ENCODE measurements around the gene WFIKKN1. TPM values are rescaled to one million over a fixed set of nuclear protein-coding genes. Genes with fewer than 3 reads are reported as not detected.

Gene WFIKKN1
- polyA plus RNA-seq, 3 donors, result 0.76 TPM; not detected in 2

DNA sequence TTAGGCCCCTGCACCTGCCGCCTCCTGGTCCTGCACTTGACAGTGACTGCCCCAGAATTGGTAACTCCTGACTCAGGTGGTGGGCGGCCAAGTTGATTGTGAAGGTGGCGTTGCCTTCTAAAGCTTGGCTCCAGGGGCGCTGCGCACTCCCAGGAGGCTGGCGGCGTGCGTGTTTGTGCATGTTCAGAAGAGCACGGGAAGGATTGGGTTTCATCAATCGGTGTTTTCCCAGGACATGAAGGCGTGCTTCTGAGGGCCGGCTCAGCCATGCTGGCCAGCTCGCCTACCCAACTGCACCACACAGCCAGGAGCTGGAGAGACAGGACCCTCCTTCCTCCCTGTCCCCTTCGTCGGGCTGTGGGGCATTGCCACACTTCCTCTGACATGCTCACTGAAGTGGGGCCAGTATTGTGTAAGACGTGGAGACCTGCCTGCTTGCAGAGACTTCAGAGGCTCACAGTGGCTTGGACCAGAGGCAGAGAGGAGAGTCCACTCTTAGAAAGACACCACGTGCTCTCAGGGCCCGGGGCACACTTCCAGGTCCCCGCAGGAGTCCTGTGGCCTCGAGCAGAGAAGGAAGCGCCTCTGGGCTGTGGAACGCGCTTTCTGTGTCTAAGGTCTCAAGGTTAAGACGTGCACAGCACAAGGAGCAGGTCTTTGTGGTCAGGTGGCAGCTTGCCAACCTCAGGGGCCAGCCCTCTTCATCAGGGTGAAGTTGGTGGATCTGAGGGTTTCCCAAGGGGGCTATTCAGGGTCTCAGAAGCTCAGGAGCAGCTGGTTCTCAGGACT, 38.1 kb upstream of the WFIKKN1 start:
- H3K4me1 Mint-ChIP-seq, result peaks cover 70% of the 10 kb centered on the region
- Histone ChIP-seq H3K27ac (ENCODE audit: low read depth in 1 of 2, low read length in 2 of 2) (peak overlapping the region; percentile 81 to 83), H4K20me1 (ENCODE audit: insufficient read depth, low read length) (peaks cover 47% of the 10 kb centered on the region), H3K4me2 (replicated peaks; ENCODE audit: extremely low read depth, low read length, poor library complexity, severe bottlenecking) (peak overlapping the region; percentile 87), H2AFZ (ENCODE audit: insufficient read depth, low read depth, low read length, poor library complexity, severe bottlenecking) (peak overlapping the region; percentile 29), H3K27me3 (ENCODE audit: control insufficient read depth in 2 of 2, insufficient read depth in 2 of 2, low read length in 2 of 2) (no peaks in the 10 kb centered on the region), H3K4me3 (replicated peaks in 1 of 3; ENCODE audit: low read depth in 2 of 3, low read length in 3 of 3) (peak overlapping the region in 2 of 3 experiments; percentile 17 to 92), H3K79me2 (ENCODE audit: insufficient read depth, low read length) (peaks cover 84% of the 10 kb centered on the region), H3K9ac (ENCODE audit: insufficient read depth, low read length, poor library complexity, severe bottlenecking) (peak overlapping the region; percentile 30), H3K4me1 (ENCODE audit: control insufficient read depth in 1 of 2, insufficient read depth in 2 of 2, low read length in 2 of 2) (peaks cover 70 to 78% of the 10 kb centered on the region in 2 donors), H3K36me3 (replicated peaks in 1 of 2; ENCODE audit: control insufficient read depth in 1 of 2, insufficient read depth in 2 of 2, low read length in 2 of 2) (peaks cover 0 to 7% of the 10 kb centered on the region in 2 donors), H3K9me3 (replicated peaks in 1 of 2; ENCODE audit: control insufficient read depth in 1 of 2, insufficient read depth in 1 of 2, low read length in 2 of 2) (no peaks in the 10 kb centered on the region)
- H3K27ac Mint-ChIP-seq, result peak overlapping the region; percentile 82 to 96 (median 93)
- intact Hi-C loops (cut with micrococcal nuclease), result no loop called here
- peak overlapping the region; percentile 87 to 95 for H3K4me3 Mint-ChIP-seq
- peaks cover 0 to 3% (median 0%) of the 10 kb centered on the region in 7 donors for H3K9me3 Mint-ChIP-seq
- WGBS (ENCODE audit: insufficient coverage), result 22% methylated on average over 21 of the region's 24 CpGs
- TF ChIP-seq, protein P1, sequence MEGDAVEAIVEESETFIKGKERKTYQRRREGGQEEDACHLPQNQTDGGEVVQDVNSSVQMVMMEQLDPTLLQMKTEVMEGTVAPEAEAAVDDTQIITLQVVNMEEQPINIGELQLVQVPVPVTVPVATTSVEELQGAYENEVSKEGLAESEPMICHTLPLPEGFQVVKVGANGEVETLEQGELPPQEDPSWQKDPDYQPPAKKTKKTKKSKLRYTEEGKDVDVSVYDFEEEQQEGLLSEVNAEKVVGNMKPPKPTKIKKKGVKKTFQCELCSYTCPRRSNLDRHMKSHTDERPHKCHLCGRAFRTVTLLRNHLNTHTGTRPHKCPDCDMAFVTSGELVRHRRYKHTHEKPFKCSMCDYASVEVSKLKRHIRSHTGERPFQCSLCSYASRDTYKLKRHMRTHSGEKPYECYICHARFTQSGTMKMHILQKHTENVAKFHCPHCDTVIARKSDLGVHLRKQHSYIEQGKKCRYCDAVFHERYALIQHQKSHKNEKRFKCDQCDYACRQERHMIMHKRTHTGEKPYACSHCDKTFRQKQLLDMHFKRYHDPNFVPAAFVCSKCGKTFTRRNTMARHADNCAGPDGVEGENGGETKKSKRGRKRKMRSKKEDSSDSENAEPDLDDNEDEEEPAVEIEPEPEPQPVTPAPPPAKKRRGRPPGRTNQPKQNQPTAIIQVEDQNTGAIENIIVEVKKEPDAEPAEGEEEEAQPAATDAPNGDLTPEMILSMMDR (IDR thresholded peaks at IDR 0.05), result peak; percentile 22
- peaks cover 17 to 24% of the 10 kb centered on the region in 2 donors for H3K36me3 Mint-ChIP-seq
- H3K27me3 Mint-ChIP-seq (ENCODE audit: low read depth in 3 of 3), result peaks cover 0 to 2% (median 0%) of the 10 kb centered on the region in 3 donors
- DNase-seq, result peak; percentile 80 to 91 (median 83)

DNA sequence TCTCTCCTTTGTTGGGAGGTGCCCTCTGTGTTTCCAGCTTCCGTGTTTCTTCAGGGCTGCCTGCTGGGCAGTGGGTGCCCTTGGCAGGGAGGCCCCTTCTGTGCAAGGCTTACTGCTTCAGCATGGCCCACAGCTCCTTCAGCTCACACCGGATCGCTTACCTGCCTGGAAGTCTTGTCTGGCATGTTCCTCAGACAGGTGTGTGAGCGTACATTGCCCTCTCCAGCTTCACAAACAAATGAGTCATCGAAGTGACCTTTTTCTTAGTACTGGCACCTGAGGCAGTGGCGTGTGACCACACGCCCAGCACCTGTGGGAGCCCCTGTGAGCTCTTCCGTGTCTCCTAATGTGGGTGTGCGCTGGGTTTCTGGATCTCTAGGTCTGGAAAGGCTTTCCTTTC, 37.4 kb upstream of the WFIKKN1 start:
- no peaks in the 10 kb centered on the region for H3K27me3 ChIP-seq (ENCODE audit: control insufficient read depth in 2 of 2, insufficient read depth in 2 of 2, low read length in 2 of 2)
- peak overlapping the region in 1 of 3 experiments; percentile 92 for H3K4me3 ChIP-seq (replicated peaks in 1 of 3; ENCODE audit: low read depth in 2 of 3, low read length in 3 of 3)
- H3K9me3 ChIP-seq (replicated peaks in 1 of 2; ENCODE audit: control insufficient read depth in 1 of 2, insufficient read depth in 1 of 2, low read length in 2 of 2), result no peaks in the 10 kb centered on the region
- H4K20me1 ChIP-seq (ENCODE audit: insufficient read depth, low read length), result peaks cover 49% of the 10 kb centered on the region
- Mint-ChIP-seq H3K9me3 (peaks cover 0 to 2% (median 0%) of the 10 kb centered on the region in 7 donors), H3K4me3 (peak overlapping the region; percentile 87 to 95), H3K27ac (peak overlapping the region; percentile 82 to 96 (median 93)), H3K36me3 (peaks cover 17 to 26% of the 10 kb centered on the region in 2 donors), H3K27me3 (ENCODE audit: low read depth in 3 of 3) (peaks cover 0 to 2% (median 0%) of the 10 kb centered on the region in 3 donors), H3K4me1 (peaks cover 63% of the 10 kb centered on the region)
- TF ChIP-seq, protein P1 (IDR thresholded peaks at IDR 0.05), result no peak
- DNase-seq, result peak in 1 of 3 donors; percentile 2
- H3K27ac ChIP-seq (ENCODE audit: low read depth in 1 of 2, low read length in 2 of 2), result peak overlapping the region; percentile 81 to 83
- H3K36me3 ChIP-seq (replicated peaks in 1 of 2; ENCODE audit: control insufficient read depth in 1 of 2, insufficient read depth in 2 of 2, low read length in 2 of 2), result peaks cover 0 to 7% of the 10 kb centered on the region in 2 donors
- peaks cover 63 to 72% of the 10 kb centered on the region in 2 donors for H3K4me1 ChIP-seq (ENCODE audit: control insufficient read depth in 1 of 2, insufficient read depth in 2 of 2, low read length in 2 of 2)
- peaks cover 80% of the 10 kb centered on the region for H3K79me2 ChIP-seq (ENCODE audit: insufficient read depth, low read length)
- H3K9ac ChIP-seq (ENCODE audit: insufficient read depth, low read length, poor library complexity, severe bottlenecking), result peak overlapping the region; percentile 30
- H2AFZ ChIP-seq (ENCODE audit: insufficient read depth, low read depth, low read length, poor library complexity, severe bottlenecking), result no peak overlapping the region
- 89% methylated on average over 9 of the region's 9 CpGs for WGBS (ENCODE audit: insufficient coverage)
- peak overlapping the region; percentile 87 for H3K4me2 ChIP-seq (replicated peaks; ENCODE audit: extremely low read depth, low read length, poor library complexity, severe bottlenecking)
- intact Hi-C loops (cut with micrococcal nuclease), result no loop called here
